ENCODE results near the gene ZBTB32. TPM values are rescaled to one million over a fixed set of nuclear protein-coding genes. Genes with fewer than 3 reads are reported as not detected.
"Not testable (repeated sequence)": the region's sequence is repeated elsewhere in the genome, so short reads cannot be mapped to it uniquely, and the experiment has no call there.

The ZBTB32 gene, protein sequence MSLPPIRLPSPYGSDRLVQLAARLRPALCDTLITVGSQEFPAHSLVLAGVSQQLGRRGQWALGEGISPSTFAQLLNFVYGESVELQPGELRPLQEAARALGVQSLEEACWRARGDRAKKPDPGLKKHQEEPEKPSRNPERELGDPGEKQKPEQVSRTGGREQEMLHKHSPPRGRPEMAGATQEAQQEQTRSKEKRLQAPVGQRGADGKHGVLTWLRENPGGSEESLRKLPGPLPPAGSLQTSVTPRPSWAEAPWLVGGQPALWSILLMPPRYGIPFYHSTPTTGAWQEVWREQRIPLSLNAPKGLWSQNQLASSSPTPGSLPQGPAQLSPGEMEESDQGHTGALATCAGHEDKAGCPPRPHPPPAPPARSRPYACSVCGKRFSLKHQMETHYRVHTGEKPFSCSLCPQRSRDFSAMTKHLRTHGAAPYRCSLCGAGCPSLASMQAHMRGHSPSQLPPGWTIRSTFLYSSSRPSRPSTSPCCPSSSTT
- under 1 TPM in 1 of 3 donors, not detected in 2; 0.27 TPM for total RNA-seq
- long read RNA-seq, donor 1, partial matches to known transcripts: 0 of 1 reads
- long read RNA-seq, donor 1, other reads (novel, unspliced or antisense): 1 of 1 reads
- long read RNA-seq, donor 2: 0 reads

DNA sequence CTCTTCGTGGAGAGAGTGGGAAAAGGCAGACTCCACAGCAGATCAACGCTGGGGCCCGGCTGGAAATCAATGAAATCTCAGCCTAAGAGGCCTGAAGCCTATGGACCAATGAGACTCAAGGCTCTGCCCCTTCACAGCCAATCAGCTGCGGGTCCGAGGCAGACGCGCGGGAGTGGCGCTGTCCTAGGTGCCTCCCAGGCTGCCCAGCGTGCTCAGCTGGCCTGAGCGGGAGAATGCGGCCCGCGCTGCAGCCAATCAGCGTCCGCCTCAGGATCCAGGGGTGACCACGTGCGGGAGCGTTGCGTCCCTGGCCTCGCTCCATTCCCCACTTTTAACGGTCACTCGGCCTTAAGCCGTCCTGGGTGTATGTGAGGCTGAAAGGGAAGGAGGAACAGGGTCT lies at the start of gene ZBTB32:
ZBTB32 (plus strand) TSS at position 341 of the 400 bp plus-strand sequence. CDS start 10,069 bp downstream, outside the sequence.
- intact Hi-C loops (cut with DNase I, micrococcal nuclease): no loop called here
- H3K9me3 ChIP-seq: no peaks in the 10 kb centered on the region
- ATAC-seq: peak; percentile 51
- TF ChIP-seq, protein P1, sequence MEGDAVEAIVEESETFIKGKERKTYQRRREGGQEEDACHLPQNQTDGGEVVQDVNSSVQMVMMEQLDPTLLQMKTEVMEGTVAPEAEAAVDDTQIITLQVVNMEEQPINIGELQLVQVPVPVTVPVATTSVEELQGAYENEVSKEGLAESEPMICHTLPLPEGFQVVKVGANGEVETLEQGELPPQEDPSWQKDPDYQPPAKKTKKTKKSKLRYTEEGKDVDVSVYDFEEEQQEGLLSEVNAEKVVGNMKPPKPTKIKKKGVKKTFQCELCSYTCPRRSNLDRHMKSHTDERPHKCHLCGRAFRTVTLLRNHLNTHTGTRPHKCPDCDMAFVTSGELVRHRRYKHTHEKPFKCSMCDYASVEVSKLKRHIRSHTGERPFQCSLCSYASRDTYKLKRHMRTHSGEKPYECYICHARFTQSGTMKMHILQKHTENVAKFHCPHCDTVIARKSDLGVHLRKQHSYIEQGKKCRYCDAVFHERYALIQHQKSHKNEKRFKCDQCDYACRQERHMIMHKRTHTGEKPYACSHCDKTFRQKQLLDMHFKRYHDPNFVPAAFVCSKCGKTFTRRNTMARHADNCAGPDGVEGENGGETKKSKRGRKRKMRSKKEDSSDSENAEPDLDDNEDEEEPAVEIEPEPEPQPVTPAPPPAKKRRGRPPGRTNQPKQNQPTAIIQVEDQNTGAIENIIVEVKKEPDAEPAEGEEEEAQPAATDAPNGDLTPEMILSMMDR (IDR thresholded peaks at IDR 0.05): no peak
- H3K4me1 ChIP-seq (ENCODE audit: low read depth): peaks cover 4% of the 10 kb centered on the region
- H3K36me3 ChIP-seq (ENCODE audit: low read depth): no peaks in the 10 kb centered on the region
- no peak within 1 kb of the TSS for H3K4me3 ChIP-seq
- peak in 2 of 3 donors; percentile 45 to 59 for DNase-seq

- intact Hi-C loops (cut with DNase I, micrococcal nuclease); ATAC-seq; H3K4me1 ChIP-seq (ENCODE audit: low read depth); DNase-seq; H3K4me3 ChIP-seq; H3K9me3 ChIP-seq: not testable (repeated sequence)
- peaks cover 21% of the 10 kb centered on the region for H3K36me3 ChIP-seq (ENCODE audit: low read depth)
Measured at GRCh38 chr19:35654828-35655227, 49.5 kb upstream of the ZBTB32 start.

DNA sequence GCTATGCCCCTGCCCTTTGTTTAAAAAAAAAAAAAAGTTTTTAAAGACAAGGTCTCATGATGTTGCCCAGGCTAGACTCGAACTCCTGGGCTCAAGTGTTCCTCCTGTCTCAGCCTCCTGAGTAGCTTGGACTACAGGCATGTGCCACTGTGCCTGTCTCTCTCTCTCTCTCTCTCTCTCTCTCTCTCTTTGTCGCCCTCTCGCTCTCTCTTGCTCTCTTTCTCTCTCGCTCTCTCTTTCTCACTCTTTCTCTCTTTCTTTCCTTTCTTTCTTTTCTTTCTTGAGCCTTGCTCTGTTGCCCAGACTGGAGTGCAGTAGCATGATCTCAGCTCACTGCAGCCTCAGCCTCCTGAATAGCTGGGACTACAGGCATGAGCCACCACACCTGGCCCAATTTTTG lies 48.8 kb upstream of the ZBTB32 start:
- TF ChIP-seq, protein P1 (IDR thresholded peaks at IDR 0.05): no peak
- H3K9me3 ChIP-seq: no peaks in the 10 kb centered on the region
- H3K36me3 ChIP-seq (ENCODE audit: low read depth): peaks cover 21% of the 10 kb centered on the region
- ATAC-seq: no peak
- no peak for DNase-seq
- no peak overlapping the region for H3K4me3 ChIP-seq
- intact Hi-C loops (cut with DNase I, micrococcal nuclease): no loop called here
- H3K4me1 ChIP-seq (ENCODE audit: low read depth): no peaks in the 10 kb centered on the region

GRCh38 chr19:35656700-35657099 lies 47.7 kb upstream of the ZBTB32 start:
- TF ChIP-seq, protein P1 (IDR thresholded peaks at IDR 0.05): no peak
- intact Hi-C loops (cut with DNase I, micrococcal nuclease): no loop called here
- Histone ChIP-seq H3K4me1 (ENCODE audit: low read depth) (no peaks in the 10 kb centered on the region), H3K36me3 (ENCODE audit: low read depth) (peaks cover 21% of the 10 kb centered on the region), H3K9me3 (no peaks in the 10 kb centered on the region), H3K4me3 (no peak overlapping the region)
- DNase-seq (no peak), ATAC-seq (no peak)

- peaks cover 21% of the 10 kb centered on the region for H3K36me3 ChIP-seq (ENCODE audit: low read depth)
- no peaks in the 10 kb centered on the region for H3K9me3 ChIP-seq
- ATAC-seq (peak; percentile 40), DNase-seq (no peak)
- TF ChIP-seq, protein P1 (IDR thresholded peaks at IDR 0.05): no peak
- no peaks in the 10 kb centered on the region for H3K4me1 ChIP-seq (ENCODE audit: low read depth)
- intact Hi-C loops (cut with DNase I, micrococcal nuclease): no loop called here
- no peak overlapping the region for H3K4me3 ChIP-seq
Measured at GRCh38 chr19:35657904-35658700, 46.3 kb upstream of the ZBTB32 start.

All from mucosa of descending colon (tissue), 3 donors.